NCI-H460 (cell line): Measurements from ENCODE around the gene HLA-A. TPM values are rescaled to one million over a fixed set of nuclear protein-coding genes. Genes with fewer than 3 reads are reported as not detected.

Experiments used
- DNase-seq: peaks from one replicate; pipeline ENCODE4 v3.0.0-alpha.2; 2016; ENCODE audit warnings: low read depth; ENCODE audit errors: extremely low read depth
- total RNA-seq: library from RNA; depleted of rRNA; stranded (reverse); fragments of >200 nt; shearing (Covaris generic); gene quantifications from 2 replicates; pipeline ENCODE4 v1.2.3, GENCODE V29; 2014

HLA-A gene
- total RNA-seq, 1 experiment from 2014 or later, result 605 TPM

DNA sequence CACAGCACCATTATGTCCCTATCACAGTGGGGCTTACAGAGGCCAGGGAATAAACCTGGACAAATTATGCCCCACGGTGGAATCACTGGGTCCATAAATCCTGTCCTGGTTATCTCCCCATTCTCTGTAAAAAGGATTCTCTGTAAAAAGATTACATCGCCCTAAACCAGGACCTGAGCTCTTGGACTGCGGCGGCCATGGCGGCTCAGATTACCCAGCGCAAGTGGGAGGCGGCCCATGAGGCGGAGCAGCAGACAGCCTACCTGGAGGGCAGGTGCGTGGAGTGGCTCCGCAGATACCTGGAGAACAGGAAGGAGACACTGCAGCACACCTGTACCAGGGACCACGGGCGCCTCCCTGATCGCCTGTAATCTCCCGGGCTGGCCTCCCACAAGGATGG is 8.4 kb upstream of the HLA-A start:
- no peak for DNase-seq

DNA sequence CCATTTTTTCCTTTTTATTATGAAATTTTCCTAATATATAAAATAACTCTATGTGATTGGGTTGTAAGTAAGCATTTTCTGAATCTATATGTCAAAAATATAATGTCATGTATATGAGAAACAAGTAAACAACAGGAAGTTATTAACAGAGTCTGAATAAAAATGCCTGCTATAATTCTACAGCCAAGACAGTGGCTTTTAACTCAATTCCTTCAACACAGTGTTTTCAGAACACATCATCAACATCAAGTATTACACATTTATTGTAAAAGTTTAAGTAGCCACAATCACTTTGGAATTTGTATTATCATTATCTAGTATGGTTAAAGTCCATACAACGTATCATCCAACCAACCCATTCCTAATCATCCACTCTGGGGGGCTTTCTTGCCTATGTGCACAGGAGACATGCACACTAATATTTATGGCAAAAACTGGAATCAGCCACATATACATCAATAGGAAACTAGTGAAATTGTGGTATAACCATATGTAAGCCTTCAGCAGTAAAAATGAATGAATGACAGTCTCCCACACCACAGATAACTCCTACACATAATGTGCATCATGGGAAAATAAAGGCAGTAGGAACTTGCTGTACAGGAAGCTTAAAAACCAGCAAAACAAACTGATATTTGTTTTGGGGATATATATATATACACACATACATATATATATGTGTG is 6.9 kb upstream of the HLA-A start:
- no peak for DNase-seq

- no peak for DNase-seq
Measured at GRCh38 chr6:29938746-29939508, 3.4 kb upstream of the HLA-A start.

GRCh38 chr6:29941016-29941415 is 1.3 kb upstream of the HLA-A start:
- DNase-seq, result no peak

GRCh38 chr6:29941471-29941870 is 861 bp upstream of the HLA-A start:
- DNase-seq, result no peak

- no peak for DNase-seq
Measured at GRCh38 chr6:29941916-29942274, 437 bp upstream of the HLA-A start.

DNA sequence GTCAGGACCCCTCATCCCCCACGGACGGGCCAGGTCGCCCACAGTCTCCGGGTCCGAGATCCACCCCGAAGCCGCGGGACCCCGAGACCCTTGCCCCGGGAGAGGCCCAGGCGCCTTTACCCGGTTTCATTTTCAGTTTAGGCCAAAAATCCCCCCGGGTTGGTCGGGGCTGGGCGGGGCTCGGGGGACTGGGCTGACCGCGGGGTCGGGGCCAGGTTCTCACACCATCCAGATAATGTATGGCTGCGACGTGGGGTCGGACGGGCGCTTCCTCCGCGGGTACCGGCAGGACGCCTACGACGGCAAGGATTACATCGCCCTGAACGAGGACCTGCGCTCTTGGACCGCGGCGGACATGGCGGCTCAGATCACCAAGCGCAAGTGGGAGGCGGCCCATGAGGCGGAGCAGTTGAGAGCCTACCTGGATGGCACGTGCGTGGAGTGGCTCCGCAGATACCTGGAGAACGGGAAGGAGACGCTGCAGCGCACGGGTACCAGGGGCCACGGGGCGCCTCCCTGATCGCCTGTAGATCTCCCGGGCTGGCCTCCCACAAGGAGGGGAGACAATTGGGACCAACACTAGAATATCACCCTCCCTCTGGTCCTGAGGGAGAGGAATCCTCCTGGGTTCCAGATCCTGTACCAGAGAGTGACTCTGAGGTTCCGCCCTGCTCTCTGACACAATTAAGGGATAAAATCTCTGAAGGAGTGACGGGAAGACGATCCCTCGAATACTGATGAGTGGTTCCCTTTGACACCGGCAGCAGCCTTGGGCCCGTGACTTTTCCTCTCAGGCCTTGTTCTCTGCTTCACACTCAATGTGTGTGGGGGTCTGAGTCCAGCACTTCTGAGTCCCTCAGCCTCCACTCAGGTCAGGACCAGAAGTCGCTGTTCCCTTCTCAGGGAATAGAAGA is 978 bp downstream of the HLA-A start:
- DNase-seq, result no peak

- DNase-seq, result no peak
Measured at GRCh38 chr6:29945281-29945820, 3.0 kb downstream of the HLA-A start.

GRCh38 chr6:29946223-29947076 is 4.1 kb downstream of the HLA-A start:
- no peak for DNase-seq

DNA sequence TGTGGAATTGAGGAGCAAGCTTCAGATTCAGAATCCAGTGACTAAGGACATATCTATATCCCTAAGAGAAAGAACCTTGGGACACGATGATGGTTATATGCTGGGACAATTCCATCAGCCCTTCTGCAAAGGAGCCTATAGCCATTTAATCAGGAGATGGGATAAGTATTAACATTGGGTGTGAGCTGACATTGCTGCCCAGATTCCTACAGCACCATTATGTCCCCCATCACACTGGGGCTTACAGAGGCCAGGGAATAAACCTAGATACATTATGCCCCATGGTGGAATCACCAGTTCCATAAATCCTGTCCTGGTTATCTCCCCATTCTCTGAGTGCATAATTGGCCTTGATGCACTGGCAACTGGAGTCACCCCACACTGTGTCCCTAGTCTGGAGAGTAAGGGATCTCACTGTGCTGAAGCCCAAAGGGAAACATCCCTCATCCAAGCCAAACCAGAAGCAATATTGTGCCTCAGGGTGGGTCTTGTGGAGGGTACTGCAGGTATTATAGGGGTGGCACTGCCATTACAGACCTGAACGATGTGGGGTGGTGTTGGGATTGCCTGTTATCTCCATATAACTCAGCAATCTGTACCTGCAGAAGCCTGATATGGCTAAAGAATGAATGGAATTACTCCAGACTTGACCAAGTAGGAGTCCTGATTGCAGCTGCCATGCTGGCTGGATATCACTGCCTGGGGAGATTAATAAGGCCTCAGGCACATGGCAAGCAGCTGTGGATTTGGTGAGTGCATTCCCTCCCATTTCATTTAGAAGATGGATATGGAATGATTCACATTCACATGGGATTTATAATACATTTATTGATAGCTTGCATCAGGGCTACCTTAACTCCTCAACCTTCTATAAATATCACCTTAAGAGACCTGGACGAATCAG is 5.0 kb downstream of the HLA-A start:
- DNase-seq, result no peak

- no peak for DNase-seq
Measured at GRCh38 chr6:29948277-29948676, 5.9 kb downstream of the HLA-A start.

- no peak for DNase-seq
Measured at GRCh38 chr6:29949934-29950333, 7.6 kb downstream of the HLA-A start.

DNA sequence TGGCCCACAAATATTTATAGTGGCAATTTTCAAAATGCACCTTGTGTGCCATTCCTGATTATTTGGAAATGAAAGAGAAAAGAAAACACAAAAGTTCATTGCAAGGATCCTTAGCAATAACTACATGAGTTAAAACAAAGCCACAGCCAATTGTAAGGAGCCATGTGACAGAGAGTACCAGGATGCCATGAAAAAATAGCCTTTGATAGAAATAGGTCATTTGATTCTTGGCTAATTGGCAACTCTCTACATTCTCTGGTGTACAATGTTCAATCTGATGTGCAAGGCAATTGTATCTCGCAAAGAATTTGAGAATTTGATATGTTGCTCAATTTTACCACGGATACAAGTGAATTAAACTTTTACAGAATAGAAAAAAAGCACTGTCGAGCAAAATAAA is 9.6 kb downstream of the HLA-A start:
- DNase-seq, result no peak

GRCh38 chr6:29953001-29953441 is 10.7 kb downstream of the HLA-A start:
- no peak for DNase-seq

DNA sequence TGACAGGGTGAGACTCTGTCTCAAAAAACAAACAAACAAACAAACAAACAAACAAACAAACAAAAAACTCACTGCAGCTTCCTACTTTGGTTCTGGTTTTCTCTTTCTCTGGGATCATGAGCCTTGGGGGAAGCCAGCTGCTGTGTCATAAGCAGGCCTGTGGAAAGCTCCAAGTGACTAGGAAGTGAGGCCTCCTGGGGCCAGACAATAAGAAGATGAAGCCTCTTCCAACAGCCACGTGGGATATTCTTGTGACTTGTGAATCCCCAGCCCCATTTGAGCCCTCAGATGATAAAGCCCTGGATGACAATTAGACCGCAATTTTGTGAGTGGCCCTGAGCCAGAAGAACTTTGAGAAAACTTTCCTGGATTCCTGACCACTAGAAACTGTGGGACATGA is 11.4 kb downstream of the HLA-A start:
- no peak for DNase-seq

- DNase-seq, result no peak
Measured at GRCh38 chr6:29954272-29954671, 11.9 kb downstream of the HLA-A start.

GRCh38 chr6:29955783-29956182 is 13.5 kb downstream of the HLA-A start:
- DNase-seq, result no peak

- no peak for DNase-seq
Measured at GRCh38 chr6:29956518-29956917, 14.2 kb downstream of the HLA-A start.

GRCh38 chr6:29958046-29958445 is 15.7 kb downstream of the HLA-A start:
- no peak for DNase-seq
